Endothelial cell of umbilical vein (primary cell): ENCODE data around the gene LRRC19.

Source experiments
- CTCF ChIP-seq, 2 donors: IDR thresholded peaks; 1 replicate in 1 of 2; 2 replicates in 1 of 2; pipeline ENCODE4 v1.5.1; 2011; ENCODE audit warnings: low read length in 2 of 2, mild to moderate bottlenecking in 2 of 2, moderate library complexity in 2 of 2, control low read depth in 1 of 2, inconsistent platforms in 1 of 2, low read depth in 1 of 2; ENCODE audit not compliant: insufficient read depth in 1 of 2; ENCODE audit errors: extremely low read depth in 1 of 2
- POLR2A ChIP-seq: IDR thresholded peaks from 2 replicates; pipeline ENCODE4 v1.6.1; 2012; ENCODE audit warnings: low read depth, mild to moderate bottlenecking, control low read depth, low read length

DNA sequence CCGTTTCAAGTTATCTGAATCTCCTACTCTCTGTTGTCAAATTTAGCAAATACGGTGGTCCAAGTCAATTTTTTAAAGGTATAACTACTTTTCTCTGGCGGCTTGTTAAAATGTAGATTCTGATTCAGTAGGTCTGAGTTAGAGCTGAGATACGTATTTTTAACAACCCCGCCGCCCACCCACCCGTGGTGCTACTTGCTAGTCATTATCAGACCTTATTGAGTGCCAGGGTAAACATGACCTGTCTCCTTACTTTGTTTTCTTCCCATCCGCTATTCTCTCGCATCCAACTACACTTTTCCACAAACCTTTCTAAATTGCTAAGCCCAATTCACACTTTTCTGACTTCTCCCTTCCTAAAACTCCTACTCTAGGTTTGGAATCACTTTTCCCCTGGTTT lies 57.7 kb downstream of the LRRC19 start:
- TF ChIP-seq CTCF (IDR thresholded peaks at IDR 0.05; ENCODE audit: extremely low read depth in 1 of 2, insufficient read depth in 1 of 2, low read depth in 1 of 2, low read length in 2 of 2) (no peak), POLR2A (no peak)
